Neural cell (in vitro differentiated cells): ENCODE results near the gene BPGM. TPM values are rescaled to one million over a fixed set of nuclear protein-coding genes. Genes with fewer than 3 reads are reported as not detected.

ENCODE experiments used
- H2AFZ ChIP-seq: fragments of 200-600, 300-800 bp; sonication (generic), shearing (Covaris generic); 2 replicates; pipeline ENCODE4 v1.6.0; 2014; ENCODE audit warnings: low read depth, mild to moderate bottlenecking, antibody characterized with exemption, low read length, moderate library complexity
- H3F3A ChIP-seq: fragments of 200-600 bp; shearing (Covaris generic); 2 replicates; pipeline ENCODE4 v1.6.1; 2016; ENCODE audit warnings: mild to moderate bottlenecking, moderate library complexity, mixed read lengths, antibody characterized with exemption, low read length; ENCODE audit not compliant: insufficient read depth, poor library complexity, severe bottlenecking
- H3K27ac ChIP-seq: fragments of 200-600, 300-800 bp; sonication (generic), shearing (Covaris generic); 2 replicates; pipeline ENCODE4 v1.5.1; 2014; ENCODE audit warnings: mild to moderate bottlenecking, low read length, moderate library complexity
- H3K27me3 ChIP-seq: fragments of 300-800, 200-600 bp; sonication (generic), shearing (Covaris generic); 2 replicates; pipeline ENCODE4 v1.6.0; 2014; ENCODE audit warnings: mild to moderate bottlenecking, low read depth, low read length, moderate library complexity; ENCODE audit not compliant: insufficient read depth
- H3K36me3 ChIP-seq: fragments of 300-800, 200-600 bp; sonication (generic), shearing (Covaris generic); 2 replicates; pipeline ENCODE4 v1.5.1; 2014; ENCODE audit warnings: mild to moderate bottlenecking, antibody characterized with exemption, low read length, moderate library complexity; ENCODE audit not compliant: insufficient read depth
- H3K4me2 ChIP-seq: fragments of 300-800, 200-600 bp; sonication (generic), shearing (Covaris generic); 2 replicates; pipeline ENCODE4 v1.6.0; 2014; ENCODE audit warnings: mild to moderate bottlenecking, low read length
- H3K4me3 ChIP-seq: fragments of 300-800, 200-600 bp; sonication (generic), shearing (Covaris generic); 2 replicates; pipeline ENCODE4 v1.5.1; 2014; ENCODE audit warnings: mild to moderate bottlenecking, low read length, moderate library complexity
- H3K79me2 ChIP-seq: fragments of 200-600 bp; shearing (Covaris generic); replicated peaks from 2 replicates; pipeline ENCODE4 v1.6.0; 2014; ENCODE audit warnings: mild to moderate bottlenecking, low read length, moderate library complexity; ENCODE audit not compliant: insufficient read depth
- H3K9ac ChIP-seq: fragments of 300-800, 200-600 bp; sonication (generic), shearing (Covaris generic); 2 replicates; pipeline ENCODE4 v1.6.1; 2016; ENCODE audit warnings: mild to moderate bottlenecking, low read length, mixed read lengths
- H3K9me2 ChIP-seq: fragments of 200-600 bp; shearing (Covaris generic); 2 replicates; pipeline ENCODE4 v1.6.1; 2016; ENCODE audit warnings: mild to moderate bottlenecking, low read length, mixed read lengths; ENCODE audit not compliant: insufficient read depth
- H3K9me3 ChIP-seq: fragments of 200-600, 300-800 bp; sonication (generic), shearing (Covaris generic); 2 replicates; pipeline ENCODE4 v1.6.1; 2016; ENCODE audit warnings: mild to moderate bottlenecking, mixed run types, low read length, moderate library complexity, mixed read lengths
- H4K20me1 ChIP-seq: fragments of 200-600 bp; shearing (Covaris generic); 2 replicates; pipeline ENCODE4 v1.6.1; 2016; ENCODE audit warnings: mild to moderate bottlenecking, mixed run types; ENCODE audit not compliant: insufficient read depth
- EP300 ChIP-seq: fragments of 450-650 bp; conservative IDR thresholded peaks from 2 replicates; pipeline ENCODE4 v1.6.1; 2014; ENCODE audit warnings: antibody characterized with exemption, mild to moderate bottlenecking, moderate library complexity; ENCODE audit not compliant: poor library complexity, severe bottlenecking
- EZH2 ChIP-seq: fragments of 200-600, 300-800 bp; shearing (Covaris generic), sonication (generic); IDR thresholded peaks from 2 replicates; pipeline ENCODE4 v1.6.1; 2014; ENCODE audit warnings: antibody characterized with exemption, low read length, borderline replicate concordance, mild to moderate bottlenecking; ENCODE audit not compliant: insufficient read depth, poor library complexity, severe bottlenecking
- MXI1 ChIP-seq: fragments of 450-650 bp; conservative IDR thresholded peaks from 2 replicates; pipeline ENCODE4 v1.6.1; 2014; ENCODE audit warnings: antibody characterized with exemption, mild to moderate bottlenecking; ENCODE audit not compliant: poor library complexity, severe bottlenecking
- POLR2AphosphoS5 ChIP-seq: IDR thresholded peaks from 2 replicates; pipeline ENCODE4 v1.6.1; 2012
- RAD21 ChIP-seq: fragments of 450-650 bp; conservative IDR thresholded peaks from 2 replicates; pipeline ENCODE4 v1.6.1; 2014; ENCODE audit warnings: antibody characterized with exemption, mild to moderate bottlenecking, moderate library complexity
- SMC3 ChIP-seq: fragments of 450-650 bp; conservative IDR thresholded peaks from 2 replicates; pipeline ENCODE4 v1.6.1; 2014; ENCODE audit warnings: antibody characterized with exemption, mild to moderate bottlenecking, moderate library complexity; ENCODE audit not compliant: poor library complexity
- TAF1 ChIP-seq: IDR thresholded peaks from 2 replicates; pipeline ENCODE4 v1.6.1; 2012; ENCODE audit warnings: low read depth
- polyA plus RNA-seq: library from polyadenylated mRNA; depleted of rRNA; stranded (reverse); fragments of >200 nt; gene quantifications from 2 replicates; pipeline ENCODE4 v1.2.3, GENCODE V29; 2014
- TF ChIP-seq, protein P1 (sequence below): fragments of 450-650 bp; IDR thresholded peaks from 2 replicates; pipeline ENCODE4 v1.5.1; 2014; ENCODE audit warnings: antibody characterized with exemption, mild to moderate bottlenecking, moderate library complexity; ENCODE audit not compliant: poor library complexity, severe bottlenecking
- TF ChIP-seq, protein P2 (sequence below): IDR thresholded peaks from 2 replicates; pipeline ENCODE4 v1.6.1; 2012; ENCODE audit warnings: borderline replicate concordance

The BPGM gene
- polyA plus RNA-seq, 1 donor from 2014 or later, result 57.4 TPM

DNA sequence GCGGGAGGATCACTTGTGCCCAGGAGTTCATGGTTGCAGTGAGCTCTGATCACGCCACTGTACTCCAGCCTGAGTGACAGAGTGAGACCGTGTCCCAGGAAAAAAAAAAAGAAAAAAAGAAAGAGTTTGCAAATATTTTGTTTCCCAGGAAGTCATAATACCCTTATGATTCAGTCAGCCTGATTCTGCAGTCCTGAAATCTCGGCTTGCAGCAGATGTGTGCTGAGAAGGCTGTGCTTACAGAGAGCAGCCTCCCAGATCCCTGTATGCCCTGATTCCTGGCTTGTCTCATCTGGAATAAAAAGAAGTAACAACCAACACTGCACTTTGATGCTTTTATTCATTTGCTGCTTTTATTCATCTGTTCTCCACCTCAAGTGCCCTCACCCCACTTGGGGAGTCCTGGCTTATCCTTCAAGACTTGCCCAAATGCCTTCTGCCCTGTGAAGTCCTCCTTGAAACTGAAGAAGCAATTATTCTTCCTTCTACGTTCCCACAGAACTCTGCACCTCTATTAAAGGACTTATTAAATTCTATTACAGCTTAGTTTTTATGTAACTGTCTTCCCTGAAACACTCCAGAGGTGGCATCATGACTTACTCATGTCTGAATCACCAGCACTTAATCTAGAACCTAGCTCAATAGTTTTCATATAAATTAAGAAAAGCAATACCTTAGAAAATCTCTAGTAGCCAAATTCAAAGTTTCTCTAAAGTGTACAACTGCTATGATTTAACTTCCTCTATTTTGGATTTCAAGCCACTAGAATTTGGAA, 27.7 kb upstream of the BPGM start:
- Histone ChIP-seq H3K9ac (no peak overlapping the region), H3K27me3 (no peaks in the 10 kb centered on the region), H3K36me3 (no peaks in the 10 kb centered on the region), H3K9me2 (no peaks in the 10 kb centered on the region), H4K20me1 (no peaks in the 10 kb centered on the region), H2AFZ (no peak overlapping the region), H3K79me2 (no peaks in the 10 kb centered on the region), H3K9me3 (no peaks in the 10 kb centered on the region), H3F3A (no peaks in the 10 kb centered on the region), H3K4me3 (no peak overlapping the region), H3K27ac (no peak overlapping the region), H3K4me2 (no peak overlapping the region)
- no peak for TF ChIP-seq TAF1
- TF ChIP-seq, protein P1, sequence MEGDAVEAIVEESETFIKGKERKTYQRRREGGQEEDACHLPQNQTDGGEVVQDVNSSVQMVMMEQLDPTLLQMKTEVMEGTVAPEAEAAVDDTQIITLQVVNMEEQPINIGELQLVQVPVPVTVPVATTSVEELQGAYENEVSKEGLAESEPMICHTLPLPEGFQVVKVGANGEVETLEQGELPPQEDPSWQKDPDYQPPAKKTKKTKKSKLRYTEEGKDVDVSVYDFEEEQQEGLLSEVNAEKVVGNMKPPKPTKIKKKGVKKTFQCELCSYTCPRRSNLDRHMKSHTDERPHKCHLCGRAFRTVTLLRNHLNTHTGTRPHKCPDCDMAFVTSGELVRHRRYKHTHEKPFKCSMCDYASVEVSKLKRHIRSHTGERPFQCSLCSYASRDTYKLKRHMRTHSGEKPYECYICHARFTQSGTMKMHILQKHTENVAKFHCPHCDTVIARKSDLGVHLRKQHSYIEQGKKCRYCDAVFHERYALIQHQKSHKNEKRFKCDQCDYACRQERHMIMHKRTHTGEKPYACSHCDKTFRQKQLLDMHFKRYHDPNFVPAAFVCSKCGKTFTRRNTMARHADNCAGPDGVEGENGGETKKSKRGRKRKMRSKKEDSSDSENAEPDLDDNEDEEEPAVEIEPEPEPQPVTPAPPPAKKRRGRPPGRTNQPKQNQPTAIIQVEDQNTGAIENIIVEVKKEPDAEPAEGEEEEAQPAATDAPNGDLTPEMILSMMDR, result no peak
- TF ChIP-seq, protein P2, sequence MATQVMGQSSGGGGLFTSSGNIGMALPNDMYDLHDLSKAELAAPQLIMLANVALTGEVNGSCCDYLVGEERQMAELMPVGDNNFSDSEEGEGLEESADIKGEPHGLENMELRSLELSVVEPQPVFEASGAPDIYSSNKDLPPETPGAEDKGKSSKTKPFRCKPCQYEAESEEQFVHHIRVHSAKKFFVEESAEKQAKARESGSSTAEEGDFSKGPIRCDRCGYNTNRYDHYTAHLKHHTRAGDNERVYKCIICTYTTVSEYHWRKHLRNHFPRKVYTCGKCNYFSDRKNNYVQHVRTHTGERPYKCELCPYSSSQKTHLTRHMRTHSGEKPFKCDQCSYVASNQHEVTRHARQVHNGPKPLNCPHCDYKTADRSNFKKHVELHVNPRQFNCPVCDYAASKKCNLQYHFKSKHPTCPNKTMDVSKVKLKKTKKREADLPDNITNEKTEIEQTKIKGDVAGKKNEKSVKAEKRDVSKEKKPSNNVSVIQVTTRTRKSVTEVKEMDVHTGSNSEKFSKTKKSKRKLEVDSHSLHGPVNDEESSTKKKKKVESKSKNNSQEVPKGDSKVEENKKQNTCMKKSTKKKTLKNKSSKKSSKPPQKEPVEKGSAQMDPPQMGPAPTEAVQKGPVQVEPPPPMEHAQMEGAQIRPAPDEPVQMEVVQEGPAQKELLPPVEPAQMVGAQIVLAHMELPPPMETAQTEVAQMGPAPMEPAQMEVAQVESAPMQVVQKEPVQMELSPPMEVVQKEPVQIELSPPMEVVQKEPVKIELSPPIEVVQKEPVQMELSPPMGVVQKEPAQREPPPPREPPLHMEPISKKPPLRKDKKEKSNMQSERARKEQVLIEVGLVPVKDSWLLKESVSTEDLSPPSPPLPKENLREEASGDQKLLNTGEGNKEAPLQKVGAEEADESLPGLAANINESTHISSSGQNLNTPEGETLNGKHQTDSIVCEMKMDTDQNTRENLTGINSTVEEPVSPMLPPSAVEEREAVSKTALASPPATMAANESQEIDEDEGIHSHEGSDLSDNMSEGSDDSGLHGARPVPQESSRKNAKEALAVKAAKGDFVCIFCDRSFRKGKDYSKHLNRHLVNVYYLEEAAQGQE, result no peak
- no peak for TF ChIP-seq RAD21
- no peak for TF ChIP-seq SMC3
- TF ChIP-seq POLR2AphosphoS5, result no peak
- TF ChIP-seq EP300, result no peak
- no peak for TF ChIP-seq MXI1
- TF ChIP-seq EZH2, result no peak

DNA sequence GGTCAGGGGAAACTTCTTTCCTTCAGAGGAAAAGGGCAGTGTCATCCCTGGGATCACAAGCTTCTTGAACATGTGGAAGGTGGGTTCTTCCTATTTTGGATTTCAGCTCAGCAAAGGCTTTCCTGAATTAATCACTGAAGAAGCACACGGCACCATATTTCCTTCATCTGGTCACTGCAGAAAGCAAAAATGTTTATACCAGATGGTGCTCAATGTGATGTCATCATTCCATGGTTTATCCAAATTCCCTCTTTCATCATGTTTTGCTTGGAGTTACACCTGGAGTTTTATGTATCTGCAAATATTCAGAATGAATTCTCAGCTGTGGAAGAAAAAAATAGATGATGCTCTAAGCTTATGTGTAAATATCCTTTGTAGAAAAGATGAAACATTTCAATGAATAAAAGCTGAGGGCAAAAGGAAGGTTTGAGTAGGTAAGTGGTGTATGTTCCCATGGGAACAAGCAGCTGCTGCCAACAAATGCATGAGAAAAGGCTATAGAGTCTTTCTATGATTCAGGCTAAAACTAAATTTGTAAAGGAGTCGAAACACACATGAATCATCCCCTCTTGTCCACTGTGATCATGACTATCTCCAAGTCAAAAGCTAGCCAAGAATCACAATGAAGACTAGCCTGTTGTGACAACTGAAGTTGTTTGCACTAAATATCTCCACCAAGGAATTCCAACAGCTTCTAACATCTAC, 26.9 kb upstream of the BPGM start:
- H3K27ac ChIP-seq, result no peak overlapping the region
- no peaks in the 10 kb centered on the region for H3K79me2 ChIP-seq
- H3K9ac ChIP-seq, result no peak overlapping the region

More for the DNA sequence above, 26.9 kb upstream of the BPGM start:
- Histone ChIP-seq H3K4me3 (no peak overlapping the region), H3K36me3 (no peaks in the 10 kb centered on the region), H3K9me3 (no peaks in the 10 kb centered on the region), H3F3A (no peaks in the 10 kb centered on the region), H2AFZ (no peak overlapping the region), H3K27me3 (no peaks in the 10 kb centered on the region), H3K4me2 (no peak overlapping the region), H3K9me2 (no peaks in the 10 kb centered on the region), H4K20me1 (no peaks in the 10 kb centered on the region)
- TF ChIP-seq TAF1 (no peak), POLR2AphosphoS5 (no peak), RAD21 (no peak)
- TF ChIP-seq, protein P2, result no peak
- TF ChIP-seq, protein P1, result no peak
